HL-60 (cell line): ENCODE data around the gene SART1.

Experiments
- CTCF ChIP-seq: IDR thresholded peaks from one replicate; pipeline ENCODE4 v1.5.1; 2011; ENCODE audit warnings: low read length, control low read depth, inconsistent platforms; ENCODE audit not compliant: insufficient read depth
- POLR2AphosphoS5 ChIP-seq: IDR thresholded peaks from 2 replicates; pipeline ENCODE4 v1.6.1; 2012; ENCODE audit warnings: low read depth
- SPI1 ChIP-seq: IDR thresholded peaks from 2 replicates; pipeline ENCODE4 v1.6.1; 2012; ENCODE audit warnings: low read depth, mild to moderate bottlenecking, borderline replicate concordance

GRCh38 chr11:65937766-65938165 is 23.8 kb upstream of the SART1 start:
- TF ChIP-seq CTCF (no peak), SPI1 (no peak), POLR2AphosphoS5 (no peak)
